Measurements from ENCODE around the gene GOLT1B.
"Not testable (repeated sequence)": the region's sequence is repeated elsewhere in the genome, so short reads cannot be mapped to it uniquely, and the experiment has no call there.

The GOLT1B gene

GRCh38 chr12:21501258-21502163 lies at the start of gene GOLT1B, which contains the start of gene RECQL:
Gene GOLT1B, plus strand, starts transcription at chr12:21501789. Its CDS starts 135 bp downstream, at chr12:21501924.
Gene RECQL, minus strand, starts transcription at chr12:21501635. Its CDS starts 2,065 bp downstream, at chr12:21499570.
- Mint-ChIP-seq H3K27me3 (no peaks in the 10 kb centered on the region), H3K27ac (peak within 1 kb of the TSS; percentile 88), H3K36me3 (peaks cover 11 to 25% of the 10 kb centered on the region in 2 donors), H3K4me1 (peaks cover 25 to 26% of the 10 kb centered on the region in 2 donors), H3K9me3 (no peaks in the 10 kb centered on the region), H3K4me3 (no peak within 1 kb of the TSS)
- ATAC-seq (replicated peaks) (peak; percentile 98 to 99), DNase-seq (peak; percentile 90)

DNA sequence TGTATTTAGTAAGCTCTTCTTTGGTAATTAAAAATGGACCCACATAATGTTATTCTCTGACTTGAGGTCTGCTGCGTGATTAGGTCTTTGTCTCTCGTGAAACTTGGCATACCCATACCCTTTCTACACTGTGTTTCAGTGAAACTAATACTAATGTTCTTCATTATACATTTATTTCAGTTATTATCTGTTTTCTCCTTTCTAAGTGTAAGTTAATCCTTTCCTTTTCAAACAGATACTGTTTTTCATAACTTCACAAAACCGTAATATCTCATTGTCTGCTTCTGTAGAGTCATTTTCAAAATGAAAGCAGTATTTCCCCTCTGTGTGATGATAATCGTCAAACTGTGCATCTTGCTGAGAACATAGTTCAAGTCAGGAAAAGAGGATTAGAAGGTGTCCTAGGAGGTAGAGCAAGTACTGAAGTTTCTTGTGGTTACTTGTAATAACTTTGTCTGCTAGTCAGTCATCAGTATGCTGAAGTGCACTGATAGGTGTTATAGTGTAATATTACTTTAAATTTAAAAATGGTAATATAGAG lies 48.2 kb upstream of the GOLT1B start:
- Mint-ChIP-seq H3K4me1 (peaks cover 0 to 2% of the 10 kb centered on the region in 2 donors), H3K27ac (no peak overlapping the region), H3K4me3 (no peak overlapping the region), H3K27me3 (no peaks in the 10 kb centered on the region), H3K9me3 (no peaks in the 10 kb centered on the region), H3K36me3 (peaks cover 24 to 33% of the 10 kb centered on the region in 2 donors)
- ATAC-seq (replicated peaks): no peak
- DNase-seq: no peak

GRCh38 chr12:21456291-21456780 lies 45.3 kb upstream of the GOLT1B start:
- ATAC-seq (replicated peaks) (no peak), DNase-seq (no peak)
- Mint-ChIP-seq H3K4me1 (peaks cover 0 to 2% of the 10 kb centered on the region in 2 donors), H3K27ac (no peak overlapping the region), H3K9me3 (no peaks in the 10 kb centered on the region), H3K4me3 (no peak overlapping the region), H3K27me3 (no peaks in the 10 kb centered on the region), H3K36me3 (peaks cover 25 to 34% of the 10 kb centered on the region in 2 donors)

DNA sequence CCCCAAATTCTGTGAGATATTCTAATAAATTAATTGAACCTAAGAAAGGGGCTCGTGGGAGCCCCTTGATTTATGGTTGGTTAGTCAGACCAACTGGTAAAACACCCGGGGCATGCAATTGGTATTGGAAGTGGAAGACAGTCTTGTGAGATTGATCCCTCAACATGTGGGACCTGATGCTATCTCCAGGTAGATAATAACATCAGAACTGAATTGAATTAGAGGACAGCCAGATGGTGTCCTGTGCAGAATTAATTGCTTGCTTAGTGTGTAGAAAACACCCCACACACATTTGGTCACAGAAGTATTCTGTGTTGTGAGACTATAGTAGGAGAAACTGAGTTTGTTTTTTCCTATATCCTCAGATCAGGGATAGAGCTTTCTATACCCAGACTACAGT lies 42.1 kb upstream of the GOLT1B start:
- DNase-seq: no peak
- Mint-ChIP-seq H3K27ac (peak overlapping the region; percentile 6), H3K4me3 (no peak overlapping the region), H3K36me3 (peaks cover 27 to 41% of the 10 kb centered on the region in 2 donors), H3K9me3 (no peaks in the 10 kb centered on the region), H3K4me1 (no peaks in the 10 kb centered on the region), H3K27me3 (no peaks in the 10 kb centered on the region)
- no peak for ATAC-seq (replicated peaks)

DNA sequence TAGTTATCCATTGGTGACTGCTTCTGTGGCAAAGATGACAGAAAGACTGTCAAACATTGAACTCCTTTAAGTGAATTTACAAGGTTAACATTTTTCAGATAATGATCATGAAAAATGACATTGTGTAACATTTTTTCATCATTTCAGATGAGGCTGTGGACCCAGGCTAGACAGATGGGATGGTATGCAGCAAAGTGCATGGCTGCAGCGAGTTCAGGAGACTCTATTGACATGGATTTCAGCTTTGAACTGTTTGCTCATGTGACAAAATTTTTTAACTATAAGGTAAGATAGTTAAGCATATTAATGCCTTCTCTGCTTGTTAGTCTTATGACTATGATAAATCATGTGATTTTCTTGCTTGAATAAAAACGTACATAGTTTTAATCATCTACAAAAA lies 34.3 kb upstream of the GOLT1B start:
- peaks cover 27 to 41% of the 10 kb centered on the region in 2 donors for H3K36me3 Mint-ChIP-seq
- not testable (repeated sequence) for H3K4me1 Mint-ChIP-seq; H3K27ac Mint-ChIP-seq; H3K4me3 Mint-ChIP-seq; ATAC-seq (replicated peaks); H3K27me3 Mint-ChIP-seq; H3K9me3 Mint-ChIP-seq; DNase-seq

GRCh38 chr12:21471294-21471693 lies 30.3 kb upstream of the GOLT1B start:
- ATAC-seq (replicated peaks): no peak
- peaks cover 16 to 30% of the 10 kb centered on the region in 2 donors for H3K36me3 Mint-ChIP-seq
- no peaks in the 10 kb centered on the region for H3K9me3 Mint-ChIP-seq
- H3K4me1 Mint-ChIP-seq: peaks cover 2 to 5% of the 10 kb centered on the region in 2 donors
- H3K4me3 Mint-ChIP-seq: no peak overlapping the region
- no peak overlapping the region for H3K27ac Mint-ChIP-seq
- no peak for DNase-seq
- no peaks in the 10 kb centered on the region for H3K27me3 Mint-ChIP-seq

DNA sequence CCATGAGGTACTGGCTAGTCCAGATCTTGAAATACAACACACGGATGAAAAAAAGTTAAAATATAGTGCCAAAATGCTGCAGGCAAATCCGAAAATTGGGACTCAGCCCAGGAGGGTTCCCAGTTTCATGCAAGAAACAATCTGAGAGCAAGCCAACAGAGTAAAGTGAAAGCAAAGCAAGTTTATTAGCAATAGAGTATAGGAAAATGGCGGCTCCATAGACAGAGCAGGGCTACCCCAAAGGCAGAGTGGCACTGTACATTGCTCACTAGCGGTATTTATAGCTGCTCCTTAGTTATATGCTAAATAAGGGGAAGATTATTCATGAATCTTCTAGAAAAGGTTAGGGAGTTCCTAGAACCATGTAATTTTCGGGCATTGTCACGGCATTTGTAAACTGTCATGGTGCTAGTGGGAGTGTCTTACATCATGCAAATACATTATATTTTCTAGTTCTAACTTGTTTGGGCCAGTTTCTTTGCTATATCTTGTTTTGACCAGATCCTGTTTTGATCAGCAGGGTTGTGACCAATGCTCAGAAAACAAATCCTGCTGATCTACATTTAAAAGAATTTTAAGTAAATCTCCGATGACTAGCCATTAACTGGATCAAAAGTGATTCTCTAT lies 29.3 kb upstream of the GOLT1B start:
- Mint-ChIP-seq H3K4me1 (peaks cover 0 to 5% of the 10 kb centered on the region in 2 donors), H3K27me3 (no peaks in the 10 kb centered on the region), H3K4me3 (no peak overlapping the region), H3K36me3 (peaks cover 15 to 26% of the 10 kb centered on the region in 2 donors), H3K9me3 (no peaks in the 10 kb centered on the region), H3K27ac (no peak overlapping the region)
- ATAC-seq (replicated peaks) (no peak), DNase-seq (no peak)

DNA sequence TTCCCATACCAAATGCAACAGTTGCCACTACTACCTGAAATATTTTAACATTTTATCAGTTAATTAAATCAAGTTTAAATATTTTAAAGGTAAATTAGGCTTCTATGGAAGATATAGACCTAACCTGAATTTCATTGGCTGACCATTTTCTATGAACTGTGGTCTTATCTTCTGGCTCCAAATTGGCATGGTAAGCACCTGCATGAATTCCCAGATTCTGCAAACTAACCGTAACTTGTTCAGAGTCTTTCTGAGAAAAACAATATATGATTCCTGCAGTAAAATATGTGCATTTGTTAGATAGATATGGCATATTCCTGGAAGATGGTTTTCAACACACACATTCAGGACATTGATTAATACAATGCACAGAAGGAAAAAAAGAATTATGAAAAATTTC lies 26.0 kb upstream of the GOLT1B start:
- H3K27me3 Mint-ChIP-seq: no peaks in the 10 kb centered on the region
- no peak overlapping the region for H3K27ac Mint-ChIP-seq
- H3K4me1 Mint-ChIP-seq: peaks cover 0 to 5% of the 10 kb centered on the region in 2 donors
- peaks cover 12 to 20% of the 10 kb centered on the region in 2 donors for H3K36me3 Mint-ChIP-seq
- DNase-seq (no peak), ATAC-seq (replicated peaks) (no peak)
- H3K4me3 Mint-ChIP-seq: no peak overlapping the region
- H3K9me3 Mint-ChIP-seq: no peaks in the 10 kb centered on the region

GRCh38 chr12:21476949-21477348 lies 24.6 kb upstream of the GOLT1B start:
- Mint-ChIP-seq H3K9me3 (no peaks in the 10 kb centered on the region), H3K27me3 (no peaks in the 10 kb centered on the region), H3K36me3 (peaks cover 12 to 19% of the 10 kb centered on the region in 2 donors), H3K27ac (no peak overlapping the region), H3K4me1 (peaks cover 0 to 5% of the 10 kb centered on the region in 2 donors), H3K4me3 (no peak overlapping the region)
- DNase-seq (no peak), ATAC-seq (replicated peaks) (no peak)

- no peaks in the 10 kb centered on the region for H3K9me3 Mint-ChIP-seq
- no peak for DNase-seq
- H3K27me3 Mint-ChIP-seq: no peaks in the 10 kb centered on the region
- ATAC-seq (replicated peaks): no peak
- peaks cover 0 to 5% of the 10 kb centered on the region in 2 donors for H3K4me1 Mint-ChIP-seq
- H3K27ac Mint-ChIP-seq: no peak overlapping the region
- H3K36me3 Mint-ChIP-seq: peaks cover 7 to 13% of the 10 kb centered on the region in 2 donors
- no peak overlapping the region for H3K4me3 Mint-ChIP-seq
Measured at GRCh38 chr12:21478756-21479455, 22.7 kb upstream of the GOLT1B start.

- no peaks in the 10 kb centered on the region for H3K9me3 Mint-ChIP-seq
Measured at GRCh38 chr12:21483531-21483930, 18.1 kb upstream of the GOLT1B start.

GRCh38 chr12:21485998-21486397 lies 15.6 kb upstream of the GOLT1B start:
- no peak for DNase-seq
- peaks cover 4 to 8% of the 10 kb centered on the region in 2 donors for H3K4me1 Mint-ChIP-seq
- no peak overlapping the region for H3K27ac Mint-ChIP-seq
- ATAC-seq (replicated peaks): no peak
- no peaks in the 10 kb centered on the region for H3K9me3 Mint-ChIP-seq
- no peaks in the 10 kb centered on the region for H3K27me3 Mint-ChIP-seq
- peaks cover 26 to 27% of the 10 kb centered on the region in 2 donors for H3K36me3 Mint-ChIP-seq
- no peak overlapping the region for H3K4me3 Mint-ChIP-seq

More at GRCh38 chr12:21483531-21483930, 18.1 kb upstream of the GOLT1B start:
- no peak overlapping the region for H3K27ac Mint-ChIP-seq
- H3K27me3 Mint-ChIP-seq: no peaks in the 10 kb centered on the region
- no peak for DNase-seq
- H3K36me3 Mint-ChIP-seq: peaks cover 12 to 13% of the 10 kb centered on the region in 2 donors
- no peak overlapping the region for H3K4me3 Mint-ChIP-seq
- peaks cover 0 to 2% of the 10 kb centered on the region in 2 donors for H3K4me1 Mint-ChIP-seq
- no peak for ATAC-seq (replicated peaks)

DNA sequence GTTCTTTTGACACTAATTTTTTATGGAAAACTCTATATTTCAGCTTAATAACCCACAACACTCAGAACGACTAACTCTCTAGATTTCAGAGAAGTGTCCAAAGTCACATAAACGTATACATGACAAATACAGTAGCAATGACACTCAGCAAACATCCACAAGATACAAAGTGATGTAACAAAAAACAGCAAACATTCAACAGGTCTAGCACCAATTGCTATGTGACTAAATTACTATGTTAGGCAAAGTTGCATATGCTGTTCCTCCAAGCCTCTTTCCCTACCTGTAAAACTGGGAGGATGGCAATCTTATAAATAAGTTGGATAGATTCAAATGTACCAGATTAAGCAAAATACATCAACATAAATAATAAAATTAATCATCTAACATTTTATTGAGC lies 1.8 kb upstream of the GOLT1B start:
- no peaks in the 10 kb centered on the region for H3K9me3 Mint-ChIP-seq
- no peak for DNase-seq
- no peak overlapping the region for H3K27ac Mint-ChIP-seq
- no peaks in the 10 kb centered on the region for H3K27me3 Mint-ChIP-seq
- ATAC-seq (replicated peaks): no peak
- H3K4me3 Mint-ChIP-seq: peak overlapping the region in 1 of 2 donors; percentile 41
- H3K4me1 Mint-ChIP-seq: peaks cover 20 to 23% of the 10 kb centered on the region in 2 donors
- H3K36me3 Mint-ChIP-seq: peaks cover 23 to 36% of the 10 kb centered on the region in 2 donors

- H3K4me3 Mint-ChIP-seq: no peak overlapping the region
- H3K27me3 Mint-ChIP-seq: no peaks in the 10 kb centered on the region
- ATAC-seq (replicated peaks) (peak; percentile 3 to 8), DNase-seq (no peak)
- H3K36me3 Mint-ChIP-seq: peaks cover 14 to 26% of the 10 kb centered on the region in 2 donors
- H3K27ac Mint-ChIP-seq: no peak overlapping the region
- peaks cover 25 to 26% of the 10 kb centered on the region in 2 donors for H3K4me1 Mint-ChIP-seq
- H3K9me3 Mint-ChIP-seq: no peaks in the 10 kb centered on the region
Measured at GRCh38 chr12:21500786-21501257, 767 bp upstream of the GOLT1B start.
